Osteoblast (primary cell): ENCODE results near the gene COQ9. TPM values are rescaled to one million over a fixed set of nuclear protein-coding genes. Genes with fewer than 3 reads are reported as not detected.

ENCODE experiments used
- DNase-seq: peaks from one replicate; pipeline ENCODE4 v3.0.0; 2011; ENCODE audit warnings: low spot score, mixed read lengths; ENCODE audit not compliant: insufficient read length; ENCODE audit errors: missing footprints
- H2AFZ ChIP-seq: 2 replicates; pipeline ENCODE4 v1.6.0; 2011; ENCODE audit warnings: mild to moderate bottlenecking, low read length
- H3K27ac ChIP-seq: 2 replicates; pipeline ENCODE4 v1.5.1; 2011; ENCODE audit warnings: mild to moderate bottlenecking, low read depth, low read length, moderate library complexity
- H3K27me3 ChIP-seq: 2 replicates; pipeline ENCODE4 v1.6.0; 2012; ENCODE audit warnings: mild to moderate bottlenecking, control low read depth, inconsistent platforms, low read length, moderate library complexity; ENCODE audit not compliant: insufficient read depth
- H3K36me3 ChIP-seq: 2 replicates; pipeline ENCODE4 v1.5.1; 2011; ENCODE audit warnings: mild to moderate bottlenecking, low read length, control low read depth, moderate library complexity; ENCODE audit not compliant: insufficient read depth
- H3K4me1 ChIP-seq: 2 replicates; pipeline ENCODE4 v1.5.1; 2011; ENCODE audit warnings: mild to moderate bottlenecking, low read length, control low read depth, moderate library complexity; ENCODE audit not compliant: insufficient read depth
- H3K4me2 ChIP-seq: 2 replicates; pipeline ENCODE4 v1.6.0; 2011; ENCODE audit warnings: mild to moderate bottlenecking, low read length; ENCODE audit not compliant: insufficient read depth
- H3K4me3 ChIP-seq: fragments of 200-600 bp; sonication (generic); 3 replicates; pipeline ENCODE4 v1.5.1; 2012; ENCODE audit warnings: mild to moderate bottlenecking, low read length, inconsistent platforms; ENCODE audit not compliant: insufficient read depth
- H3K79me2 ChIP-seq: 2 replicates; pipeline ENCODE4 v1.6.0; 2012; ENCODE audit warnings: mild to moderate bottlenecking, low read length, control low read depth, inconsistent platforms; ENCODE audit not compliant: insufficient read depth
- H3K9me3 ChIP-seq: 2 replicates; pipeline ENCODE4 v1.5.1; 2011; ENCODE audit warnings: low read depth, low read length, control low read depth
- H4K20me1 ChIP-seq: 2 replicates; pipeline ENCODE4 v1.6.0; 2012; ENCODE audit warnings: mild to moderate bottlenecking, low read length, control low read depth; ENCODE audit not compliant: insufficient read depth
- total RNA-seq: library from RNA; depleted of rRNA; stranded (reverse); fragments of >200 nt; gene quantifications from 2 replicates; pipeline ENCODE4 v1.2.3, GENCODE V29; 2012
- TF ChIP-seq, protein P1 (sequence below): IDR thresholded peaks from 2 replicates; pipeline ENCODE4 v1.5.1; 2011; ENCODE audit warnings: mild to moderate bottlenecking, low read depth, low read length, moderate library complexity; ENCODE audit errors: extremely low read depth

The COQ9 gene
- total RNA-seq, 1 donor: 39.8 TPM

- Histone ChIP-seq H3K4me2 (no peak overlapping the region), H3K27me3 (no peaks in the 10 kb centered on the region), H4K20me1 (peaks cover 29% of the 10 kb centered on the region), H3K4me1 (peaks cover 24% of the 10 kb centered on the region), H3K36me3 (peaks cover 21% of the 10 kb centered on the region), H3K79me2 (peaks cover 31% of the 10 kb centered on the region), H2AFZ (no peak overlapping the region), H3K4me3 (no peak overlapping the region), H3K27ac (no peak overlapping the region), H3K9me3 (no peaks in the 10 kb centered on the region)
- TF ChIP-seq, protein P1, sequence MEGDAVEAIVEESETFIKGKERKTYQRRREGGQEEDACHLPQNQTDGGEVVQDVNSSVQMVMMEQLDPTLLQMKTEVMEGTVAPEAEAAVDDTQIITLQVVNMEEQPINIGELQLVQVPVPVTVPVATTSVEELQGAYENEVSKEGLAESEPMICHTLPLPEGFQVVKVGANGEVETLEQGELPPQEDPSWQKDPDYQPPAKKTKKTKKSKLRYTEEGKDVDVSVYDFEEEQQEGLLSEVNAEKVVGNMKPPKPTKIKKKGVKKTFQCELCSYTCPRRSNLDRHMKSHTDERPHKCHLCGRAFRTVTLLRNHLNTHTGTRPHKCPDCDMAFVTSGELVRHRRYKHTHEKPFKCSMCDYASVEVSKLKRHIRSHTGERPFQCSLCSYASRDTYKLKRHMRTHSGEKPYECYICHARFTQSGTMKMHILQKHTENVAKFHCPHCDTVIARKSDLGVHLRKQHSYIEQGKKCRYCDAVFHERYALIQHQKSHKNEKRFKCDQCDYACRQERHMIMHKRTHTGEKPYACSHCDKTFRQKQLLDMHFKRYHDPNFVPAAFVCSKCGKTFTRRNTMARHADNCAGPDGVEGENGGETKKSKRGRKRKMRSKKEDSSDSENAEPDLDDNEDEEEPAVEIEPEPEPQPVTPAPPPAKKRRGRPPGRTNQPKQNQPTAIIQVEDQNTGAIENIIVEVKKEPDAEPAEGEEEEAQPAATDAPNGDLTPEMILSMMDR: no peak
- no peak for DNase-seq
Observed at GRCh38 chr16:57477531-57478202, 30.4 kb downstream of the COQ9 start.

GRCh38 chr16:57478396-57479204 lies 31.3 kb downstream of the COQ9 start:
- H3K4me2 ChIP-seq: peak overlapping the region; percentile 94
- H2AFZ ChIP-seq: peak overlapping the region; percentile 50
- H3K79me2 ChIP-seq: peaks cover 31% of the 10 kb centered on the region
- H3K4me1 ChIP-seq: peaks cover 24% of the 10 kb centered on the region
- no peaks in the 10 kb centered on the region for H3K9me3 ChIP-seq
- H3K36me3 ChIP-seq: peaks cover 11% of the 10 kb centered on the region
- DNase-seq: peak; percentile 87
- no peak overlapping the region for H3K27ac ChIP-seq
- H3K4me3 ChIP-seq: peak overlapping the region; percentile 75
- H4K20me1 ChIP-seq: peaks cover 29% of the 10 kb centered on the region
- H3K27me3 ChIP-seq: no peaks in the 10 kb centered on the region
- TF ChIP-seq, protein P1: no peak

DNA sequence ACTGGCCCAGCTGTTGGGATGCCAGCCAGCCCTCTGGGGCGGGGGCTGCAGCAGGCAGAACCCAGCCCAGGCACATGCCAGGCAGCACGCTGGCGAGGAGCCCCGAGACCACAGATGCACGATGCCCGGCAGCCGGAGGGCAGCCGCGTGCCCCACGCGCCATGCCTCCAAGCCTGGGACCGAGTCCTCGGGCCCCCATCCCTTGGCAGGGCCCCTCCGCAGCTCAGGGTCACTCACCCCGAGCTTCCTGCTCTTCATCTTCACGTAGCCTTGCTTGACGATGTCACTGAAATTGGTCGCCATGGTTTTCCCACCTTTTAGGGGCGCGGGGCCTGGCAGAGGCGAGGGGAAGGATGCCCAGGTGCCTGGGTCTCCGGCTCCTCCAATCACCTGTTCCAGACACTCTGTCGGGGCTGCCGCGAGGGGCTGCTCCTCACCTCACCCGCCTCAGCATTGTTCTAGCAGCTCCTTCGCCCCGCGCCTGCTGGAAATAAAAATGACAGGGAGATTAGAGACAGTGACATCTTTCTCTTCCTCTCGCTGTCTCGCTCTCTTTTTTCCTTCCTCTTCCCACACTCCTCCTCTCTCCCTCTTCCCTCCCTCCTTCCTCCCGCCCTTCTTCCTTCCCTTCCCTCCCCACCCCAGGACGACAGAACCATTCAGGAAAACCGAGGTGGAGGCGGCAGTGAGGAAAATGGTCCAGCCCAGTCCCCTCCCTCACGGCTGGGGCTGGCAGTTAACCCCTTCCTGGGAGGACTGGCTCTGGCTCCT lies 32.1 kb downstream of the COQ9 start:
- H3K4me2 ChIP-seq: peak overlapping the region; percentile 94
- peaks cover 24% of the 10 kb centered on the region for H3K4me1 ChIP-seq
- peak overlapping the region; percentile 19 for H3K27ac ChIP-seq
- peak; percentile 96 for DNase-seq
- H3K4me3 ChIP-seq: peak overlapping the region; percentile 75
- peak overlapping the region; percentile 50 for H2AFZ ChIP-seq
- peaks cover 31% of the 10 kb centered on the region for H3K79me2 ChIP-seq
- peaks cover 4% of the 10 kb centered on the region for H3K36me3 ChIP-seq
- TF ChIP-seq, protein P1: no peak
- H3K9me3 ChIP-seq: no peaks in the 10 kb centered on the region
- peaks cover 29% of the 10 kb centered on the region for H4K20me1 ChIP-seq
- no peaks in the 10 kb centered on the region for H3K27me3 ChIP-seq
